HG02571 (cell line): ENCODE data around the gene ARHGAP32.

Experiments
- ATAC-seq: cut with Tn5 transposase; IDR thresholded peaks from one replicate; pipeline ENCODE4 v1.9.1; 2021; ENCODE audit warnings: mild to moderate bottlenecking, moderate library complexity; ENCODE audit not compliant: unreplicated experiment

The ARHGAP32 gene

GRCh38 chr11:129117595-129118350, 74.4 kb downstream of the ARHGAP32 start:
- ATAC-seq: no peak

DNA sequence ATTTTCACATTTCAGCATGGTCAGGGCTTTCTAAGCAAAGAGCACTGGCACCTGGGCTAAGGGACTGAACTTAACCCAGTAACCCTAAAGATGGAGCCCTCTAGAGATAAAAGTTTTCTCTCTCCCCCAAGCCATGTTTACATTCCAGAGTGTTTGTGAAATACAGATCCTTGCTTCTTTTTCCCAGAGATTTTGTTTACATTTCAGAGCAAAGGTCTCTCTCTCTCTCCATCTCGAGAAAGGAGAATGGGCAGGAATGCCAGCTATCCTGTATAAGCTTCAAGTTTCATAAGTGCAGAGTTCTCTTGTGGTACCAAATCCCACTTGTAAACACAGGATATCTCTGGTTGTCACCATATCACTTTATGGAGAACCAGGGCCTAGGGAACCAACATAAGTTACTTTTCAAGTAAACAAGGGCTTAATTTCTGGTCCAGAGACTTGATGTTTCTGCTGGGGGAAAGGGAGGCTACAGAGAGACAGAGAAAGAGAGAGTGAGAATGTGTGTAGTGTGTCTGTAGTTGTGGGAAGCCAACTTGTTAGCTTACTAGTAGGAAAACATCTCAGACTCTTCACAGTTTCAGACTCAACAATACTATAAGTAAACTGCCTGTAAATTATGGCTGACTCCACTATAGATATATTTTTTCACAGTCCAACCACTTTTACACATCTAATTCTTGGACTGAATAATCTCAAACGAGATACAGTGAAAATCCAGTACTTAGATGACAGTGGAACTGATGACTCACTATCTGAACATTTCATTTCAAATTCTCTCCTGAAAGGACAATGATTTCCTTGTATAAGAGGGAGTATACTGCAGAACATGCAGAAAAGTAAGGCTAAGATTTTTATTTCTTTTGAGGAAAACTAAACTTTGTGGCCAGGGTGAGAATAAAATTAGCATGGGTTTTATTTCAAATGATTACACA, 76.2 kb downstream of the ARHGAP32 start:
- ATAC-seq: no peak

- ATAC-seq: no peak
Measured at GRCh38 chr11:129109701-129110100, 82.4 kb downstream of the ARHGAP32 start.

- no peak for ATAC-seq
Measured at GRCh38 chr11:129106788-129107187, 85.3 kb downstream of the ARHGAP32 start.

GRCh38 chr11:129102756-129103155, 89.4 kb downstream of the ARHGAP32 start:
- no peak for ATAC-seq

GRCh38 chr11:129102225-129102624, 89.9 kb downstream of the ARHGAP32 start:
- ATAC-seq: no peak

GRCh38 chr11:129093283-129093682, 98.8 kb downstream of the ARHGAP32 start:
- ATAC-seq: no peak

DNA sequence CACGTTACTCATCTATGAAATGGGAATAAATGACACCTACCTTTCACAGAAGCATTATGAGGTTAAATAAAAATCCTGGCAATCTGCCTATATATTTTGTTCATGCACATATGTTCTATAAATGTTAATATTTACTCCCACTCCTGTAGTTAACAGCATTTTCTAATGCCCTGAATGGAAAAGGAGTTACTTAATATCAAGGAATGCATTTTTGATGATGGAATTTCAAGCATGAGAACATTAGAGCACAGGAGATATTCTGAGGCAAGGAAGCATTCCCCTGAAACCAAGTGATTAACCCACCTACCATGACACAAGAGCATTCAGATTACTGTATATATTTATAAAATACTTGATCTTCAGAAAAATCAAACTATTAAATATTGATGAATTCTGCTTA, 102.1 kb downstream of the ARHGAP32 start:
- no peak for ATAC-seq

GRCh38 chr11:129089279-129089678, 102.8 kb downstream of the ARHGAP32 start:
- ATAC-seq: no peak

DNA sequence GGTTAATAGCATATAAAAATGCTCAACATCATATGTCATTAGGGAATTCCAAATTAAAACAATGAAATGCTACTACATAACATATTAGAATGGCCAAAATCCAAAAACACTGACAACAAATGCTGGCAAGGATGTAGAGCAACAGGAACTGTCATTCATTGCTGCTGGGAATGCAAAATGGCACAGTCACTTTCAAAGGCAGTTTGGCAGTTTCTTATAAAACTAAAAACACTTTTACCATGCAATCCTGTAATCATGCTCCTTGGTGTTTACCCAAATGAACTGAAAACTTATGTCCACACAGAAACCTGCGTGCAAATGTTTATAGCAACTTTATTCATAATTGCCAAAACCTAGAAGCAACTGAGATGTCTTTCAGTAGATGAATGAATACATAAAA, 105.1 kb downstream of the ARHGAP32 start:
- no peak for ATAC-seq

DNA sequence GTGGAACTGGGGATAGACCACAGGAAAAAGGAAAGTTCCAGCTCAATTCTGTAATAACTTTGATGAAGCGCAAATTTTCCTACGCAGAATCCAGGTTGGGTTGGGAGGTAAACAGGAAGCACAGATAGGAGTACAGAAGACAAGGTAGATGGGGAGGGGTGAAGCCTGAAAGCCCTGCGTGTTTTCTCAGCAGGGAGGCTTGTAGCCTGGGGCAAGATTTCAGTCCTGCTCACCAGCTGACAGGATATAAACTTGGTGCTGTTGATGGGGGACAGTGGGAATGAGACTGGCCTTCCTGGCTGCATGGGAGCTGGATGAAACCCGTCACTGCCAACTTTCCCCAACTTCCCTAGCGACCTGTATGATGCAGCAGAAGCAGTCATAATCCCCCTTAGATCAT, 114.9 kb downstream of the ARHGAP32 start:
- no peak for ATAC-seq

DNA sequence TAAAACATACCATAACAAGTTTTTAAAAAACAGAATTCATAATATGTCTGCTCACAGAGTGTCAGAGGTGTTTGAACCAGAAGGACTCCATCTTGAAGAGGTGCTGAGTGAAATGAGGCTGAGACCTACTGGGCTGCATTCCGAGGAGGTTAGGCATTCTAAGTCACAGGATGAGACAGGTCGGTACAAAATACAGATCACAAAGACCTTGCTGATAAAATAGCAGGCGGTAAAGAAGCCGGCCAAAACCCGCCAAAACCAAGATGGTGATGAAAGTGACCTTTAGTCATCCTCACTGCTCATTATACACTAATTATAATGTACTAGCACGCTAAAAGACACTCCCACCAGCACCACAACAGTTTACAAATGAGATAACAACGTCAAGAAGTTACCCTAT, 116.4 kb downstream of the ARHGAP32 start:
- no peak for ATAC-seq

DNA sequence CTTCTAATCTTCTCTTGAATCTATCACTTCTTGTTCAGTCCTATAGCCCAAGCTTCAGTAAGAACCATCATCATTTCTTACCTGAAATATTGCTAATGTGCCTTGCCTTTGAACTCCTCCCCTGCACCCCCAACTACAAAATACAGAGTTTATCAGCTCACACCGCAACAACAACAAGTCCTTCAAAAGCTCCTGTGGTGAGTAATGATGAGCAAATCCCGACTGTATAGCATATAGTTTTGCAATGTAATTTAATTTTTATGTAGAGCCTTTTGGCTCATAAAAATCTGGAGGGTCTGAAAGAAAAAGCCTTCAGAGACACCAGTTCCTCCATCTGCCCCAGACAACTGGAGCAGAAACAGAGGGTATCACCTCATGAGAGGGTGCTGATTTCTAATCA, 124.7 kb downstream of the ARHGAP32 start:
- ATAC-seq: no peak

DNA sequence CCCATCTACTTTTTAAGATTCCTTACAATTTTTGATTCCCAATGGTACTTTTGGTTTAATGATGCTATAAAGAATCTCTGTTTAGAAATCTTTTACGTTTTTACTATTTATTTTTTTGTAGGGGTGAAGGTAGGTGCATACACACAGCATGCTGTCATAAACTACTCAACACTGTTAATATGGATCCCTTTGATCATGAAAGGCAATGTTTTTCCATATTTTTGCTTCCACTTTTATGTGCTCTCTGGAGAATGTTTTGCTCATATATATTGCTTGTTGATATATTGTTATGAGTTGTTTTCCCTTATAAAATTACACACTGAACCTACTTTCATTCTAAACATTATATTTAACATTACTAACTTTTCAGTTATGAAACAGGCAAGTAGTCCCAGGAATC, 125.9 kb downstream of the ARHGAP32 start:
- ATAC-seq: no peak

DNA sequence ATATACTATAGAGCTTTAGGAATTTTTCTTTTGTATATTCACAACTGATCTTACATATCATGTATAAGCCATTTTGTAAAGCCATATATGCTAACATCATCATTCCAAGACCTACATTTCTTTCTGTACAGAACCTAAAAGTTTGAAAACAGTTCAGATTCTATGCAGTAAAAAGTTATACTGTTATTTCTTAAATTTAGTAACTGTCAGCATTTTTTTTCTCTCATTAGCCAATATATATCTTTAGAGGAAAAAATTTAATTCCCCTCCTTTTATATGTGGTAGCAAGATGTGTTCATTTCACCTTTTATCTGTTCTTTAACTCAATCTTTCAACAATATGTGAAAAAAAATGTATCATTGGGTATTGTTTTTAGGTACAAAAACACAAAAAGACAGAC, 129.0 kb downstream of the ARHGAP32 start:
- no peak for ATAC-seq

DNA sequence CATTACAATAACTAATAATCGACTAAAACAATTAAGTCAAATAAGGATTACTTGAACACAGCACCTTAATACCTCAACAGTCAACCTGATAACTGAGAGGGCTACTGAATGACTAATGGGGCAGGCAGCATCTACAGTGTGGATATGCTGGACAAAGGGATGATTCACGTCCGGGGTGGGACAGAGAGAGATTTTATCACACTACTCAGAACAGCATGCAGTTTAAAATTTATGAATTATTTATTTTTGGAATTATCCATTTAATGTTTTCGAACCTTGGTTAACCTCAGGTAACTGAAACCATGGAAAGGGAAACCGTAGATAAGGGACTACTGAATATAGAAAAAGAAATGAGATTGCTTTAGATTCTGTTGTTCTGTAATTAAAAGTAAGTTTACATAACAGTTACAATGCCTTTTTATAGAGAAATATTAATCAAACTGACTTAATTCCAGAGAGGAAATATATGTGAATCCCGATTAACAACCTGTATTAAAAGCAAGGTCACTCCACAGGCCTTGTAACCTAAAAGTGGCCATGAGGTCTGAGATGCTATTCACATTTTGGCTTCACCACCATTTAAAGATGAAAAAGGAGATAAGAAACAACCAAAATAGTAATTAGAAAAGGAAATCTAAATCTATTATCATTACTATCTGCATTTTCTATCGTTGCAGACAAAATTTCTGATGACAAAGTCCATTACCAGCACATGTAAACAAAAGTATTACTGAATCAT, 130.5 kb downstream of the ARHGAP32 start:
- no peak for ATAC-seq

DNA sequence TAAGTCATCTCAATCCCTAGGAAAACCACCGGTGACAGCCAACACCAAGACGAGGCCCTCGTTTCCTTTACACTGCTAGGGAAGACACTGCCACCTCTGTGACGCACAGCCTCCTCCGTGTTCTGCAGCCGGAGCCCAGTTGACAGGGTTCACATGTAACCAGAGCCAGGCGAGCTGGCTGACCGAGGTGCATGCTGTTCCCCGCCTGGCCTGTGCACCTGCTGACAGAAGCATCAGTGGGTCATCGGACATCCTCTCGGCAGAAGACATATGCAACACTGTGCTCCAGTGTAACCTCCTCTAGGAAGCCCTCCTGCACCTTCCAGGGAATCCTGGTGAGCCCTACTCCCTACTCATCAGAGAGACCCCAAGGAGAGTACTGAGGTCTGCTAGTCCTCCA, 135.2 kb downstream of the ARHGAP32 start:
- ATAC-seq: no peak

- no peak for ATAC-seq
Measured at GRCh38 chr11:129055196-129055595, 136.9 kb downstream of the ARHGAP32 start.

- no peak for ATAC-seq
Measured at GRCh38 chr11:129048911-129049310, 143.2 kb downstream of the ARHGAP32 start.

GRCh38 chr11:129045150-129045549, 147.0 kb downstream of the ARHGAP32 start:
- no peak for ATAC-seq

DNA sequence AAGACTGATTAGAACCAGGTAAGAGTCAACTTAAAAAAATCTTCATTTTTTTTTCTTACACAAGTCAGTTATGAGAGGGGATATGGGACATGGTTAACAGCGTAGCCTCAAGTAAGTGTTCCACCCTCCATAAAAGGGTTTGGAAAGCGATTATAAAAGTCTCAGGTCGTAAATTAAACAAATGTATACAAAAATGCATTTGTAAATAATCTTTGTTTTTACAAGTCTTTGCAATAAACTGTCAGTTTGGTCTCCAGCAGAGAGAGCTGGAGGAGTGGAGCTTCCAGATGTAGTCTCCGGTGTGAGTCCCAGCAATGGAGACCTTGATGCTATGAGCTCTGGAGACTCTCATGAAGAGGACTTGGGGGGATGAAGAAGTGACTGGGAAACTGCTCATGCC, 149.6 kb downstream of the ARHGAP32 start:
- ATAC-seq: no peak
